ENCODE data around the gene ELOB. TPM values are rescaled to one million over a fixed set of nuclear protein-coding genes. Genes with fewer than 3 reads are reported as not detected.

Gene ELOB
- total RNA-seq, 1 donor from 2014 or later: 323 TPM

- Histone ChIP-seq H4K20me1 (ENCODE audit: insufficient read depth, low read length) (no peaks in the 10 kb centered on the region), H3K36me3 (ENCODE audit: insufficient read depth, low read length) (no peaks in the 10 kb centered on the region), H3K9me3 (ENCODE audit: insufficient read depth, low read depth, low read length) (no peaks in the 10 kb centered on the region), H3K27me3 (ENCODE audit: insufficient read depth, low read length) (no peaks in the 10 kb centered on the region), H3K27ac (ENCODE audit: low read depth, low read length) (no peak overlapping the region), H3K4me2 (ENCODE audit: low read length) (no peak overlapping the region), H3K9ac (ENCODE audit: low read length) (no peak overlapping the region), H3K4me1 (ENCODE audit: insufficient read depth, low read length) (no peaks in the 10 kb centered on the region), H3K79me2 (ENCODE audit: insufficient read depth, low read length) (no peaks in the 10 kb centered on the region), H2AFZ (ENCODE audit: low read depth, low read length) (no peak overlapping the region), H3K4me3 (ENCODE audit: insufficient read depth, low read depth, low read length) (no peak overlapping the region)
- Mint-ChIP-seq H3K36me3 (ENCODE audit: low read depth, unreplicated experiment) (peaks cover 14% of the 10 kb centered on the region), H3K4me1 (ENCODE audit: low read depth, unreplicated experiment) (no peaks in the 10 kb centered on the region), H3K4me3 (ENCODE audit: unreplicated experiment) (no peak overlapping the region), H3K9me3 (ENCODE audit: unreplicated experiment) (no peaks in the 10 kb centered on the region), H3K27ac (ENCODE audit: unreplicated experiment) (no peak overlapping the region), H3K27me3 (ENCODE audit: low read depth, unreplicated experiment) (peaks cover 9% of the 10 kb centered on the region)
- FAIRE-seq: no peak
- TF ChIP-seq CTCF (IDR thresholded peaks at IDR 0.05; ENCODE audit: insufficient read depth, low read depth, low read length): no peak
- no peak for TF ChIP-seq EZH2 (IDR thresholded peaks at IDR 0.05; ENCODE audit: insufficient read depth, low read length)
- DNase-seq (ENCODE audit: low read depth): no peak
Observed at GRCh38 chr16:2745116-2745890, 31.8 kb downstream of the ELOB start.

- H3K4me3 Mint-ChIP-seq (ENCODE audit: unreplicated experiment): no peak overlapping the region
- H3K27me3 Mint-ChIP-seq (ENCODE audit: low read depth, unreplicated experiment): peaks cover 10% of the 10 kb centered on the region
- Histone ChIP-seq H3K4me1 (ENCODE audit: insufficient read depth, low read length) (no peaks in the 10 kb centered on the region), H3K79me2 (ENCODE audit: insufficient read depth, low read length) (no peaks in the 10 kb centered on the region), H3K9me3 (ENCODE audit: insufficient read depth, low read depth, low read length) (no peaks in the 10 kb centered on the region), H3K9ac (ENCODE audit: low read length) (no peak overlapping the region), H3K27me3 (ENCODE audit: insufficient read depth, low read length) (no peaks in the 10 kb centered on the region), H3K27ac (ENCODE audit: low read depth, low read length) (no peak overlapping the region), H3K36me3 (ENCODE audit: insufficient read depth, low read length) (no peaks in the 10 kb centered on the region), H3K4me3 (ENCODE audit: insufficient read depth, low read depth, low read length) (no peak overlapping the region), H4K20me1 (ENCODE audit: insufficient read depth, low read length) (no peaks in the 10 kb centered on the region), H2AFZ (ENCODE audit: low read depth, low read length) (no peak overlapping the region), H3K4me2 (ENCODE audit: low read length) (no peak overlapping the region)
- H3K36me3 Mint-ChIP-seq (ENCODE audit: low read depth, unreplicated experiment): peaks cover 14% of the 10 kb centered on the region
- TF ChIP-seq CTCF (IDR thresholded peaks at IDR 0.05; ENCODE audit: insufficient read depth, low read depth, low read length) (no peak), EZH2 (IDR thresholded peaks at IDR 0.05; ENCODE audit: insufficient read depth, low read length) (no peak)
- H3K27ac Mint-ChIP-seq (ENCODE audit: unreplicated experiment): no peak overlapping the region
- H3K9me3 Mint-ChIP-seq (ENCODE audit: unreplicated experiment): no peaks in the 10 kb centered on the region
- DNase-seq (ENCODE audit: low read depth): no peak
- no peaks in the 10 kb centered on the region for H3K4me1 Mint-ChIP-seq (ENCODE audit: low read depth, unreplicated experiment)
- FAIRE-seq: no peak
Observed at GRCh38 chr16:2744711-2745110, 32.4 kb downstream of the ELOB start.

Measured in astrocyte (in vitro differentiated cells and primary cell).